ENCODE data around the gene MECP2. TPM values are rescaled to one million over a fixed set of nuclear protein-coding genes. Genes with fewer than 3 reads are reported as not detected.

MECP2 gene
- total and polyA plus RNA-seq, 2 of the 13 experiments (the other 11 are each of a cell fraction or from before 2014, with no cell fraction given): 7.9 to 18.1 TPM

- TF ChIP-seq, protein P1, sequence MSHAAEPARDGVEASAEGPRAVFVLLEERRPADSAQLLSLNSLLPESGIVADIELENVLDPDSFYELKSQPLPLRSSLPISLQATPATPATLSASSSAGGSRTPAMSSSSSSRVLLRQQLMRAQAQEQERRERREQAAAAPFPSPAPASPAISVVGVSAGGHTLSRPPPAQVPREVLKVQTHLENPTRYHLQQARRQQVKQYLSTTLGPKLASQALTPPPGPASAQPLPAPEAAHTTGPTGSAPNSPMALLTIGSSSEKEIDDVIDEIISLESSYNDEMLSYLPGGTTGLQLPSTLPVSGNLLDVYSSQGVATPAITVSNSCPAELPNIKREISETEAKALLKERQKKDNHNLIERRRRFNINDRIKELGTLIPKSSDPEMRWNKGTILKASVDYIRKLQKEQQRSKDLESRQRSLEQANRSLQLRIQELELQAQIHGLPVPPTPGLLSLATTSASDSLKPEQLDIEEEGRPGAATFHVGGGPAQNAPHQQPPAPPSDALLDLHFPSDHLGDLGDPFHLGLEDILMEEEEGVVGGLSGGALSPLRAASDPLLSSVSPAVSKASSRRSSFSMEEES (CRISPR knock-in tag; IDR thresholded peaks at IDR 0.05): no peak
- no peak for TF ChIP-seq RAD21 (CRISPR knock-in tag; IDR thresholded peaks at IDR 0.05)
- Histone ChIP-seq H3K9me3 (ENCODE audit: low read length) (no peaks in the 10 kb centered on the region), H2AFZ (ENCODE audit: low read length) (no peak overlapping the region), H3K4me1 (ENCODE audit: insufficient read depth, low read length) (peaks cover 10% of the 10 kb centered on the region), H3K9ac (ENCODE audit: insufficient read depth, low read depth, low read length) (no peak overlapping the region), H3K4me2 (ENCODE audit: low read depth, low read length) (no peak overlapping the region), H4K20me1 (ENCODE audit: insufficient read depth, low read length) (no peaks in the 10 kb centered on the region), H3K27me3 (ENCODE audit: control insufficient read depth in 1 of 2, insufficient read depth in 2 of 2, low read length in 2 of 2) (no peaks in the 10 kb centered on the region; a peak in 1 of 5 replicates), H3K27ac (ENCODE audit: extremely low read length, insufficient read depth, low read length) (no peak overlapping the region), H3K4me3 (replicated peaks in 1 of 3; ENCODE audit: insufficient read depth in 1 of 3, low read depth in 2 of 3, low read length in 3 of 3) (no peak overlapping the region), H3K36me3 (replicated peaks in 1 of 2; ENCODE audit: control insufficient read depth in 1 of 2, insufficient read depth in 2 of 2, low read length in 2 of 2) (peaks cover 3 to 9% of the 10 kb centered on the region in 2 experiments; a peak in 3 of 5 replicates), H3K79me2 (ENCODE audit: insufficient read depth, low read length) (peaks cover 21% of the 10 kb centered on the region)
- no peak for FAIRE-seq
- in situ Hi-C loops (cut with HindIII; ENCODE audit: extremely low pct_ligation_motif_present, low pct_unique_long_range_greater_than_20kb) (loop anchor here (5.0 kb wide), 1 partner anchor 38 kb away; no protein-coding TSS in a partner anchor), intact Hi-C loops (cut with micrococcal nuclease; ENCODE audit: unreplicated experiment) (loop anchor here (5.0 kb wide), 1 partner anchor 38 kb away; no protein-coding TSS in a partner anchor)
- ChIA-PET POLR2A (interaction anchor here (1.4 kb wide), 1 partner anchor 10 kb away, joined by 3 read pairs; no protein-coding TSS in a partner anchor), CTCF (ENCODE audit: low intra/inter-chr PET ratio, low total read pairs) (no interaction called here)
- no peak for DNase-seq (ENCODE audit: low spot score)
- WGBS (ENCODE audit: low lambda C conversion rate): 98% methylated on average over 7 of the region's 7 CpGs
- ATAC-seq: no peak
- no TSS peak for BruUV-seq (replicated peaks)
Measured at GRCh38 chrX:154050113-154050495, 47.4 kb downstream of the MECP2 start.

DNA sequence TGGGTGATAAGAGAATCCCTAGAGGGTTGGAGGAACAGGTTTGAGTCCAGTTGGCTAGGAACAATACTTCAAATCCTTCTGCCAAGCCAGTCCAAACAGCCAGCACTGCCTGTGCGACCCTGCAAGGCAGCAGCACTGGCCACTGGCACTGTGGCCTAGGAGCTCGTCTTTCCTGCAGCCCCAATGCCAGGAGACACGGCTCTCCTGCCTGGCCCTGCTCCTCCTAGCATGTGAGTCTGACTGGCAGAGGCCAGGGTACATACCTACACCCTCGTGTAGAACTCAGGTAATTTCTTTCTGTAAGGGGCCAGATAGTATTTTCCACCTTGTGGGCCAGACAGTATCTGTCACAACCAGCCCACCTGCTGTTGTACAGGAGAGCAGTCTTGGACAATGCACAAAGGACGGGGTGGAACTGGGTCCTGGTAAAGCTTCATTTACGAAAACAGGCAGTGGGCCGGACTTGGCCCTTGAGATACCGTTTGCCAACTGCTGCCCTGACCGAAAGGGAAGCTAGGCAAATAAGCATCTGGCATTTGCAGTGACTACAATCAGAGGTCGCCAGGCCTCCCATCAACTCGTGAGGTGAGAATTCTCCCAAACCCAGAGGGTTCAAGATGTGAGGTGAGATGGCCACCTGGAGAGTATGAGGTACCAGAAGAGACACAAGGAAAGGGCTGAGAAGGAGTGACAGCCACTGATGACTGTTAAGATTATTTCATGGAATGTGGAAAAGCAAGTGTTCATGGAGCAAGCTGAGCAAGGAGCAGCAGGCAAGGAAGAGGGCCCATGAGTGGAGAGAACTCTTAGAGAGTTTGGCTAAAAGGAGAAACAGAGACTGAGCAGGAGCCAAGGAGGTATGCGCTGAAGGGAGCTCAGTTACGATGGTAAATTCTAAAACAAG is 48.1 kb downstream of the MECP2 start:
- no TSS peak for BruUV-seq (replicated peaks)
- in situ Hi-C loops (cut with HindIII; ENCODE audit: extremely low pct_ligation_motif_present, low pct_unique_long_range_greater_than_20kb) (loop anchor here (5.0 kb wide), 1 partner anchor 37 kb away; no protein-coding TSS in a partner anchor), intact Hi-C loops (cut with micrococcal nuclease; ENCODE audit: unreplicated experiment) (loop anchor here (5.0 kb wide), 1 partner anchor 37 kb away; no protein-coding TSS in a partner anchor)
- FAIRE-seq (no peak), DNase-seq (ENCODE audit: low spot score) (no peak), ATAC-seq (no peak)
- H3K79me2 ChIP-seq (ENCODE audit: insufficient read depth, low read length): peaks cover 19% of the 10 kb centered on the region
- CTCF ChIA-PET (ENCODE audit: low intra/inter-chr PET ratio, low total read pairs): no interaction called here
- H3K4me2 ChIP-seq (ENCODE audit: low read depth, low read length): no peak overlapping the region
- H2AFZ ChIP-seq (ENCODE audit: low read length): no peak overlapping the region
- 96% methylated on average over 4 of the region's 13 CpGs for WGBS (ENCODE audit: low lambda C conversion rate)
- H3K27me3 ChIP-seq (ENCODE audit: control insufficient read depth in 1 of 2, insufficient read depth in 2 of 2, low read length in 2 of 2): no peaks in the 10 kb centered on the region; a peak in 1 of 5 replicates
- no peaks in the 10 kb centered on the region for H4K20me1 ChIP-seq (ENCODE audit: insufficient read depth, low read length)
- no peak overlapping the region for H3K9ac ChIP-seq (ENCODE audit: insufficient read depth, low read depth, low read length)
- no peaks in the 10 kb centered on the region for H3K9me3 ChIP-seq (ENCODE audit: low read length)
- POLR2A ChIA-PET: interaction anchor here (1.4 kb wide), 1 partner anchor 9 kb away, joined by 3 read pairs; no protein-coding TSS in a partner anchor
- H3K27ac ChIP-seq (ENCODE audit: extremely low read length, insufficient read depth, low read length): no peak overlapping the region
- peaks cover 10% of the 10 kb centered on the region for H3K4me1 ChIP-seq (ENCODE audit: insufficient read depth, low read length)
- no peak for TF ChIP-seq CCDC6 (CRISPR knock-in tag; IDR thresholded peaks at IDR 0.05)
- no peak for TF ChIP-seq FOSL1 (CRISPR knock-in tag; IDR thresholded peaks at IDR 0.05; ENCODE audit: borderline replicate concordance)
- no peak for TF ChIP-seq ELF3 (CRISPR knock-in tag; IDR thresholded peaks at IDR 0.05)
- no peak for TF ChIP-seq ZNF747 (CRISPR knock-in tag; IDR thresholded peaks at IDR 0.05; ENCODE audit: borderline replicate concordance)
- no peak for TF ChIP-seq ELF4 (CRISPR knock-in tag; IDR thresholded peaks at IDR 0.05; ENCODE audit: borderline replicate concordance)
- TF ChIP-seq SIN3B (IDR thresholded peaks at IDR 0.05; ENCODE audit: low read length): no peak
- TF ChIP-seq KDM4B (CRISPR knock-in tag; IDR thresholded peaks at IDR 0.05): no peak
- TF ChIP-seq CHCHD3 (CRISPR knock-in tag; IDR thresholded peaks at IDR 0.05): no peak
- no peak overlapping the region for H3K4me3 ChIP-seq (replicated peaks in 1 of 3; ENCODE audit: insufficient read depth in 1 of 3, low read depth in 2 of 3, low read length in 3 of 3)
- H3K36me3 ChIP-seq (replicated peaks in 1 of 2; ENCODE audit: control insufficient read depth in 1 of 2, insufficient read depth in 2 of 2, low read length in 2 of 2): peaks cover 3 to 13% of the 10 kb centered on the region in 2 experiments; a peak in 3 of 5 replicates
